AG20443 (cell line): Measurements from ENCODE around the gene TLCD1.
"Not testable (repeated sequence)": the region's sequence is repeated elsewhere in the genome, so short reads cannot be mapped to it uniquely, and the experiment has no call there.

Source experiments
- DNase-seq: peaks from one replicate; pipeline ENCODE4 v3.0.0; 2012; ENCODE audit warnings: low spot score, mixed read lengths

Gene TLCD1

GRCh38 chr17:28747051-28747691, 21.1 kb upstream of the TLCD1 start:
- DNase-seq, result no peak

GRCh38 chr17:28746611-28747050, 20.6 kb upstream of the TLCD1 start:
- DNase-seq, result no peak

- no peak for DNase-seq
Measured at GRCh38 chr17:28745786-28746411, 19.9 kb upstream of the TLCD1 start.

GRCh38 chr17:28744972-28745785, 19.1 kb upstream of the TLCD1 start:
- peak; percentile 33 for DNase-seq

GRCh38 chr17:28744104-28744971, 18.3 kb upstream of the TLCD1 start:
- peak; percentile 79 for DNase-seq

GRCh38 chr17:28743243-28744103, 17.4 kb upstream of the TLCD1 start, which contains the start of gene TRAF4:
TSS of gene TRAF4 (plus strand) at chr17:28744011. CDS start at chr17:28744113, 102 bp downstream.
- DNase-seq, result peak; percentile 93

- DNase-seq, result no peak
Measured at GRCh38 chr17:28741358-28742349, 15.6 kb upstream of the TLCD1 start.

- no peak for DNase-seq
Measured at GRCh38 chr17:28740406-28741357, 14.6 kb upstream of the TLCD1 start.

GRCh38 chr17:28738680-28739384, 12.8 kb upstream of the TLCD1 start:
- no peak for DNase-seq

- no peak for DNase-seq
Measured at GRCh38 chr17:28737770-28738679, 12.0 kb upstream of the TLCD1 start.

- no peak for DNase-seq
Measured at GRCh38 chr17:28737316-28737715, 11.3 kb upstream of the TLCD1 start.

- not testable (repeated sequence) for DNase-seq
Measured at GRCh38 chr17:28735913-28736769, 10.1 kb upstream of the TLCD1 start.

GRCh38 chr17:28735242-28735722, 9.2 kb upstream of the TLCD1 start:
- no peak for DNase-seq

- no peak for DNase-seq
Measured at GRCh38 chr17:28734712-28735241, 8.7 kb upstream of the TLCD1 start.

GRCh38 chr17:28733346-28733745, 7.3 kb upstream of the TLCD1 start:
- DNase-seq, result no peak
